BLaER1 treated with 17β-estradiol and CSF1 and Interleukin-3, amounts not matched to agents 10 nM and 100 nM (cell line): ENCODE results near the gene FOXK2.
A peak's percentile ranks its signal among the peaks of the same experiment; 100 is the strongest.

Experiments used
- H3K27ac ChIP-seq, 11 experiments: shearing (Covaris generic); formaldehyde crosslinking; 2 replicates each; pipeline ENCODE4 v1.8.1; 2022
- H3K27me3 ChIP-seq, 11 experiments: shearing (Covaris generic); formaldehyde crosslinking; 2 replicates each; pipeline ENCODE4 v1.8.1; 2022
- H3K36me3 ChIP-seq, 11 experiments: shearing (Covaris generic); formaldehyde crosslinking; 2 replicates each; pipeline ENCODE4 v1.8.1; 2022
- H3K4me1 ChIP-seq, 10 experiments: shearing (Covaris generic); formaldehyde crosslinking; 2 replicates each; pipeline ENCODE4 v1.8.1; 2022
- H3K4me2 ChIP-seq, 11 experiments: shearing (Covaris generic); formaldehyde crosslinking; 2 replicates each; pipeline ENCODE4 v1.8.1; 2022
- H3K4me3 ChIP-seq, 10 experiments: shearing (Covaris generic); formaldehyde crosslinking; 2 replicates each; pipeline ENCODE4 v1.8.1; 2022
- H3K9ac ChIP-seq, 11 experiments: shearing (Covaris generic); formaldehyde crosslinking; 2 replicates each; pipeline ENCODE4 v1.8.1; 2022
- H3K9me3 ChIP-seq, 11 experiments: shearing (Covaris generic); formaldehyde crosslinking; replicated peaks in 1 of 11; 2 replicates each; pipeline ENCODE4 v1.8.1; 2022
- H4K20me1 ChIP-seq, 11 experiments: shearing (Covaris generic); formaldehyde crosslinking; 2 replicates each; pipeline ENCODE4 v1.8.1; 2022
- Cebpa-rat ChIP-seq, 11 experiments: shearing (Covaris generic); IDR thresholded peaks; 2 replicates each; pipeline ENCODE4 v1.8.1; 2022

Gene FOXK2

DNA sequence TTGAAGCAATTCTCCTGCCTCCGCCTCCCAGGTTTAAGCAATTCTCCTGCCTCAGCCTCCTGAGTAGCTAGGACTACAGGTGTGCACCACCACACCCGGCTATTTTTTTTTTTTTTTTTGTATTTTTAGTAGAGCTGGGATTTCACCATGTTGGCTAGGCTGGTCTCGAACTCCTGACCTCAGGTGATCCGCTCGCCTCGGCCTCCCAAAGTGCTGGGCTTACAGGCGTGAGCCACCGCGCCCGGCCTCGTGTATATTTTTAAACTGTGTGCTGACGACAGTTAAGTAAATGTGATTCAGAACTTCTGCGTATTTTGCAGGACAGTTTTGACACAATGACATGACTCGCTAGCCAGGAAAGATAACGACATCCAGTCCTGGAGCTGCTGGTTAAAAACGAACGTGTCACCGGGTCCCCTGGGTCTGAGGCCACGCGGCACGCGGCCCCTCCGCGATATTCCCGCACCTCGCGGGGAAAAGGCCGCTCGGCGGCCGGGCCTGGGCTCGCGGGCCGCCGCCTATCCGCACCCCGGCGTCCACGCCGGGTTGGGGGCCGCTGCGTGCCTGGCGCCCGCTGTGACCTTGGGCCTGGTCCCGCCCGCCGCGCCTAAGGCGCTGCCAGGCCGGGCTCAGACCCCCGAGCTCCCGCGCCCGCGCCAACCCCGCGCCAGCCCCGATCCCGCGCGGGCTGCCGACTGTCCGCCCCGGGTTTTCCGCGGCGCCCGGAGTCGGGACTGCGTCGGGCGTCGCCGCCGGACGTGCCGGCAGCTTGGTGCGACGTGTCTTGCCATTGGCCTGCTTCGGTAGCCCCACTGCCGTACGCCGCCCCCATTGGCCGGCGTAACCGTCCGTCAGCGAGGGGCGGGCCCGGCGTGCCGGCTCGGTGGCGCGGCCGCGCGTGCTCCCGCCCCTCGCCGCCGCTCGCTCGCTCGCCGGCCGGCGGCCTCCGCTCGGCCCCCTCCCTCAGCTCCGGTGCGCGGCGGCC lies at the start of gene FOXK2:
FOXK2 (plus strand) TSS at position 907 of the 985 bp plus-strand sequence. CDS start 157 bp downstream, outside the sequence.
- Histone ChIP-seq H3K4me1 (peaks cover 30 to 38% (median 36%) of the 10 kb centered on the region in 10 experiments), H4K20me1 (peaks cover 33 to 43% (median 41%) of the 10 kb centered on the region in 11 experiments; a peak in 21 of 22 replicates), H3K9ac (peak within 1 kb of the TSS; percentile 83 to 99 (median 97)), H3K4me2 (peak within 1 kb of the TSS; percentile 81 to 95 (median 89)), H3K27me3 (no peaks in the 10 kb centered on the region), H3K9me3 (peaks cover 0 to 2% (median 0%) of the 10 kb centered on the region in 11 experiments; a peak in 2 of 22 replicates), H3K4me3 (peak within 1 kb of the TSS; percentile 71 to 92 (median 84)), H3K27ac (peak within 1 kb of the TSS; percentile 88 to 99 (median 98)), H3K36me3 (peaks cover 0 to 16% (median 7%) of the 10 kb centered on the region in 11 experiments; a peak in 12 of 22 replicates)
- no peak for TF ChIP-seq Cebpa-rat (IDR thresholded peaks at IDR 0.05)

DNA sequence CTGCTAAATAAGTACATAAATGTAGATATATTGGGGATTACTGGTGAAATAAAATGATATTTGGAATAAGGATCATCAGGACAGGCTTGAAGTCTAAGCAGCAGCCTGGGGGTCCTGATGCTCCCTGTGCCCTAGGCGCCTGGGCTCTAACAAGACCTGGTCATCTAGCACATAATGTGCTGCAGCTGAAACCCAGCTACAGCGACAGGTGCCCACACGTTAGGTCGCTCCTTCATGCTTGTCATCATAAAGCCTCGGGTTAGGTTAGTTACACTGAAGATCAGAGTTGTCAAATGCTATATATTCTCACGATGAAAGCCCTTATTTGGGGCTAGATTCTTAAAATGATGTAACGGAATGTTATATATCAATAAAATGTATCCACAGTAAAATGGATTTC lies 49.5 kb upstream of the FOXK2 start:
- Histone ChIP-seq H3K27me3 (no peaks in the 10 kb centered on the region), H3K27ac (no peak overlapping the region), H3K36me3 (peaks cover 94 to 100% (median 97%) of the 10 kb centered on the region in 11 experiments), H4K20me1 (peaks cover 0 to 20% (median 10%) of the 10 kb centered on the region in 11 experiments; a peak in 14 of 22 replicates), H3K4me3 (no peak overlapping the region), H3K9ac (no peak overlapping the region), H3K4me2 (no peak overlapping the region), H3K9me3 (no peaks in the 10 kb centered on the region), H3K4me1 (no peaks in the 10 kb centered on the region)
- TF ChIP-seq Cebpa-rat (IDR thresholded peaks at IDR 0.05): no peak

- Histone ChIP-seq H3K27me3 (no peaks in the 10 kb centered on the region), H3K36me3 (peaks cover 94 to 100% (median 97%) of the 10 kb centered on the region in 11 experiments), H3K27ac (no peak overlapping the region), H3K9ac (peak overlapping the region in 1 of 11 experiments; percentile 29; a peak in 2 of 22 replicates), H4K20me1 (peaks cover 15 to 44% (median 28%) of the 10 kb centered on the region in 11 experiments; a peak in 16 of 22 replicates), H3K4me1 (peaks cover 0 to 11% (median 4%) of the 10 kb centered on the region in 10 experiments; a peak in 7 of 20 replicates), H3K4me2 (no peak overlapping the region), H3K4me3 (no peak overlapping the region), H3K9me3 (no peaks in the 10 kb centered on the region)
- TF ChIP-seq Cebpa-rat (IDR thresholded peaks at IDR 0.05): no peak
Observed at GRCh38 chr17:82474223-82475010, 45.1 kb upstream of the FOXK2 start.

DNA sequence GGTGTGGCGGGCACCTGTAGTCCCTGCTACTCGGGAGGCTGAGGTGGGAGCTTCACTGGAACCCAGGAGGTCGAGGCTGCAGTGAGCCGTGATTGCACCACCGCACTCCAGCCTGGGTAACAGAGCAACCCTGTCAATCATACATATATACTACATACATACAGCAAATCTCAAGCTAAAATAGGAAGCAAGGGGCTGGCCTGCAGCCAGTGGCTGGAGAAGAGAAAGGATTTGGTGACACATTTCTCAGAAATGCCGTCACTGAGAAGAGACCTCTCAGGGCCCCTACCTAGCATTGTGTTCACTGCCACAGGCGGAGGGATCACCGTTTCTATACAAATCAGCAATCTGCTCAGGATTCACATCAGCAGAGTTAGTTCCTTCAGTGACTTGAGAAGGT lies 44.1 kb upstream of the FOXK2 start:
- TF ChIP-seq Cebpa-rat (IDR thresholded peaks at IDR 0.05): no peak
- H3K4me3 ChIP-seq: no peak overlapping the region
- no peak overlapping the region for H3K27ac ChIP-seq
- no peaks in the 10 kb centered on the region for H3K9me3 ChIP-seq
- H3K4me1 ChIP-seq: peaks cover 0 to 11% (median 4%) of the 10 kb centered on the region in 10 experiments; a peak in 7 of 20 replicates
- no peaks in the 10 kb centered on the region for H3K27me3 ChIP-seq
- H3K4me2 ChIP-seq: no peak overlapping the region
- peaks cover 94 to 100% (median 97%) of the 10 kb centered on the region in 11 experiments for H3K36me3 ChIP-seq
- no peak overlapping the region for H3K9ac ChIP-seq
- peaks cover 21 to 54% (median 28%) of the 10 kb centered on the region in 11 experiments; a peak in 16 of 22 replicates for H4K20me1 ChIP-seq

GRCh38 chr17:82477934-82478333 lies 41.6 kb upstream of the FOXK2 start:
- H3K36me3 ChIP-seq: peaks cover 99 to 100% (median 100%) of the 10 kb centered on the region in 11 experiments
- no peak for TF ChIP-seq Cebpa-rat (IDR thresholded peaks at IDR 0.05)

DNA sequence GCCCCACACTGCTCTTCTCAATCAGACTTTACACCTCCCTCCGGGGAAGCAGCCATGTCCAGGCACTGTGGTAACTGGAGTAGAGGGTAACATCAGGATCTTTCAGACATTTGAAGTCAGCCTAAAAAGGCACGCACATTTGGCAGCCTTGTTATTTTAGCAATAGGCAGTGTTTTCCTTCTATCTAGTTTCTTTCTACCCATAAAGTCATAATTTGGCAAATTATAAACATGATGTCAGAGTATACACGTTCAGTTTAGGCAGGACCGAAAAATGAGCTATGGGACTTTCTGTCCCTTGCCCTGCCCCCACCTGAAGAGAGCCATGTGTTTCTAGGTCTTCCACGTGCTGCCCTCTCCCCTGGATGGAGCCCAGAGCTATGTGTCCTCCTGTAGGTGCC lies 39.9 kb upstream of the FOXK2 start:
- Histone ChIP-seq H4K20me1 (peaks cover 21 to 62% (median 27%) of the 10 kb centered on the region in 11 experiments; a peak in 16 of 22 replicates), H3K9me3 (no peaks in the 10 kb centered on the region), H3K4me2 (no peak overlapping the region), H3K4me3 (no peak overlapping the region), H3K27ac (peak overlapping the region in 2 of 11 experiments; percentile 9 to 30; a peak in 3 of 22 replicates), H3K27me3 (no peaks in the 10 kb centered on the region), H3K4me1 (peaks cover 0 to 11% (median 4%) of the 10 kb centered on the region in 10 experiments; a peak in 7 of 20 replicates), H3K36me3 (peaks cover 99 to 100% (median 100%) of the 10 kb centered on the region in 11 experiments), H3K9ac (peak overlapping the region in 6 of 11 experiments; percentile 6 to 46 (median 14); a peak in 7 of 22 replicates)
- no peak for TF ChIP-seq Cebpa-rat (IDR thresholded peaks at IDR 0.05)

More at GRCh38 chr17:82477934-82478333, 41.6 kb upstream of the FOXK2 start:
- Histone ChIP-seq H3K27ac (no peak overlapping the region), H3K4me3 (no peak overlapping the region), H3K9me3 (no peaks in the 10 kb centered on the region), H3K27me3 (no peaks in the 10 kb centered on the region), H3K9ac (peak overlapping the region in 2 of 11 experiments; percentile 29 to 34; a peak in 2 of 22 replicates), H4K20me1 (peaks cover 21 to 53% (median 28%) of the 10 kb centered on the region in 11 experiments; a peak in 16 of 22 replicates), H3K4me1 (peaks cover 0 to 11% (median 4%) of the 10 kb centered on the region in 10 experiments; a peak in 7 of 20 replicates), H3K4me2 (no peak overlapping the region)

DNA sequence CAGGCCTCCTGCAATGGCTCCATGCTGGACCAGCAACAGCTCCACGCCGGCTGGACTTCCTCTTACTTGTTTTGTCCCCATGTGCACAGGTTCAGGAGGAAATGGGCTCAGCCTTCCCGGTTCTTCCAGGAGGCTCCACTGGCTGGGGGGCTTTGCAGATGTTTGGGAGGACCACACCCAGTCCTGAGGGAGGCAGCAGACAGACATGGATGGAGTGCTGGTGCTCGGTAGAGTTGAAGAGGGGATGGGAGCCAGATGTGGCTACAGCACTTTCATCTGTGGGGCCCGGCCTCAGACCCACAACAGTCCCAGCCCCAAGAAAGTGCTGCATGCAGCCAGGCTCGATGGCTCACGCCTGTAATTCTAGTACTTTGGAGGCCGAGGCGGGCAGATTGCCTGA lies 39.2 kb upstream of the FOXK2 start:
- Histone ChIP-seq H3K27ac (peak overlapping the region in 1 of 11 experiments; percentile 1; a peak in 1 of 22 replicates), H3K4me1 (peaks cover 0 to 11% (median 4%) of the 10 kb centered on the region in 10 experiments; a peak in 9 of 20 replicates), H3K27me3 (no peaks in the 10 kb centered on the region), H3K4me2 (no peak overlapping the region), H3K36me3 (peaks cover 99 to 100% (median 100%) of the 10 kb centered on the region in 11 experiments), H4K20me1 (peaks cover 16 to 58% (median 24%) of the 10 kb centered on the region in 11 experiments; a peak in 16 of 22 replicates), H3K9me3 (no peaks in the 10 kb centered on the region), H3K4me3 (no peak overlapping the region), H3K9ac (peak overlapping the region in 4 of 11 experiments; percentile 13 to 23 (median 16); a peak in 3 of 22 replicates)
- TF ChIP-seq Cebpa-rat (IDR thresholded peaks at IDR 0.05): no peak

DNA sequence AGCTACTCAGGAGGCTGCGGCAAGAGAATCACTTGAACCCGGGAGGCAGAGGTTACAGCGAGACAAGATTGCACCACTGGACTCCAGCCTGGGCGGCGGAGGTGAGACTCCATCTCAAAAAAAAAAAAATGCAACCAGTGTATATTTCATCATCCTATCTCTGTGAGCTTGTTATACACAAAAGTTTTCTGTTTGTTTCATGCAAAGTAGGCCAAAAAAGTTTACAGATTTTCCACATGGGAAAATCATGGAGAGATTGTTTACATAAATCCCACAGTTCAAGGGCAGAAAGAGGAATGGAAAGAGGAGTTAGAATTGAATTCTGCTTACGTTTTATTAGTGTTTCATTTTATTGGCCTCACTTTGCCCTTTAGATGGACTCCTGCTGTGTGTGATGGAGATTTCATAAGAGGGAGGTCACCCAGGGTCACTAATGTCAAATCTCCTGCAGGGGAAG lies 36.3 kb upstream of the FOXK2 start:
- Histone ChIP-seq H3K9me3 (no peaks in the 10 kb centered on the region), H3K27ac (no peak overlapping the region), H3K36me3 (peaks cover 99 to 100% (median 99%) of the 10 kb centered on the region in 11 experiments), H4K20me1 (peaks cover 5 to 49% (median 12%) of the 10 kb centered on the region in 11 experiments; a peak in 16 of 22 replicates), H3K4me1 (peaks cover 0 to 11% (median 7%) of the 10 kb centered on the region in 10 experiments; a peak in 11 of 20 replicates), H3K27me3 (no peaks in the 10 kb centered on the region), H3K4me3 (no peak overlapping the region), H3K4me2 (no peak overlapping the region), H3K9ac (0 out of 22 replicates have a peak overlapping the region, but pooled peaks of 1 of the 11 experiments have one; percentile 7)
- no peak for TF ChIP-seq Cebpa-rat (IDR thresholded peaks at IDR 0.05)
